H1 (cell line): Measurements from ENCODE around the gene SELENOO. TPM values are rescaled to one million over a fixed set of nuclear protein-coding genes. Genes with fewer than 3 reads are reported as not detected.
A peak's percentile ranks its signal among the peaks of the same experiment; 100 is the strongest.

ENCODE experiments used
- CTCF ChIA-PET: fragments of 300-600 bp; sonication (Branson Sonifier 250); formaldehyde crosslinking; loops from one replicate; lab custom pipeline; 2021; ENCODE audit not compliant: partially characterized antibody; lab: Charles Lee
- POLR2A ChIA-PET: fragments of 300-600 bp; sonication (Branson Sonifier 250); formaldehyde crosslinking; loops from one replicate; lab custom pipeline; 2021; ENCODE audit warnings: inconsistent platforms; ENCODE audit not compliant: partially characterized antibody; lab: Charles Lee
- DNase-seq, 2 experiments: peaks; one replicate each; pipeline versions ENCODE4 v3.0.0 to v3.0.0-alpha.2; 2010 to 2022; ENCODE audit warnings: low spot score in 2 of 2, low read depth in 1 of 2, mixed read lengths in 1 of 2
- FAIRE-seq: peaks from 2 replicates; lab custom pipeline; 2011; peaks lifted over from hg19 to GRCh38; lab: Jason Lieb, UNC
- H2AFZ ChIP-seq: 2 replicates; pipeline ENCODE4 v1.8.1; 2012; ENCODE audit warnings: low read length, inconsistent platforms
- H2AK5ac ChIP-seq: 2 replicates; pipeline ENCODE4 v1.6.1; 2013; ENCODE audit warnings: low read depth, low read length
- H2BK120ac ChIP-seq: replicated peaks from 2 replicates; pipeline ENCODE3; 2013; ENCODE audit warnings: low read depth, low read length, inconsistent platforms
- H2BK12ac ChIP-seq: 2 replicates; pipeline ENCODE4 v1.6.1; 2013; ENCODE audit warnings: low read depth, low read length
- H2BK15ac ChIP-seq: 2 replicates; pipeline ENCODE4 v1.6.1; 2013; ENCODE audit warnings: low read length
- H2BK20ac ChIP-seq: 2 replicates; pipeline ENCODE4 v1.6.1; 2013; ENCODE audit warnings: low read length
- H2BK5ac ChIP-seq: 2 replicates; pipeline ENCODE4 v1.6.1; 2013; ENCODE audit warnings: low read depth, low read length
- H3K14ac ChIP-seq: 2 replicates; pipeline ENCODE4 v1.6.1; 2013; ENCODE audit warnings: inconsistent platforms; ENCODE audit not compliant: insufficient read length
- H3K18ac ChIP-seq: 2 replicates; pipeline ENCODE4 v1.6.1; 2013; ENCODE audit warnings: low read length; ENCODE audit errors: extremely low read depth
- H3K23ac ChIP-seq: 2 replicates; pipeline ENCODE4 v1.6.1; 2013; ENCODE audit warnings: inconsistent platforms; ENCODE audit not compliant: insufficient read length
- H3K23me2 ChIP-seq: 2 replicates; pipeline ENCODE4 v1.6.1; 2013; ENCODE audit warnings: low read depth, low read length
- H3K27ac ChIP-seq: 2 replicates; pipeline ENCODE4 v1.6.1; 2011; ENCODE audit warnings: low read depth, low read length, inconsistent platforms
- H3K27me3 ChIP-seq, 4 experiments: replicated peaks in 1 of 4; 1 replicate in 1 of 4; 2 replicates in 3 of 4; pipeline versions ENCODE4 v1.6.1 to v1.8.1; 2011 to 2013; ENCODE audit warnings: low read length in 3 of 4, mild to moderate bottlenecking in 3 of 4, inconsistent platforms in 2 of 4, mixed read lengths in 2 of 4, moderate library complexity in 1 of 4; ENCODE audit not compliant: control insufficient read depth in 3 of 4, insufficient read depth in 3 of 4; ENCODE audit errors: extremely low read depth in 1 of 4
- H3K36me3 ChIP-seq, 4 experiments: 2 replicates each; pipeline versions ENCODE4 v1.6.1 to v1.8.1; 2011 to 2013; ENCODE audit warnings: mild to moderate bottlenecking in 4 of 4, low read length in 3 of 4, moderate library complexity in 2 of 4, control low read depth in 1 of 4, inconsistent platforms in 1 of 4; ENCODE audit not compliant: insufficient read depth in 4 of 4, control insufficient read depth in 2 of 4
- H3K4ac ChIP-seq: replicated peaks from 2 replicates; pipeline ENCODE3; 2013; ENCODE audit warnings: low read length, low read depth, mixed read lengths, inconsistent platforms; ENCODE audit not compliant: insufficient read length
- H3K4me1 ChIP-seq, 4 experiments: replicated peaks in 1 of 4; 1 replicate in 1 of 4; 2 replicates in 3 of 4; pipeline versions ENCODE4 v1.6.1 to v1.8.1; 2011 to 2013; ENCODE audit warnings: low read length in 3 of 4, inconsistent platforms in 2 of 4, mixed read lengths in 1 of 4; ENCODE audit not compliant: insufficient read depth in 4 of 4, control insufficient read depth in 3 of 4
- H3K4me2 ChIP-seq, 2 experiments: 2 replicates each; pipeline versions ENCODE4 v1.6.1 to v1.8.1; 2011 to 2013; ENCODE audit warnings: low read depth in 2 of 2, low read length in 2 of 2, control low read depth in 1 of 2, inconsistent platforms in 1 of 2, mild to moderate bottlenecking in 1 of 2; ENCODE audit not compliant: insufficient read depth in 1 of 2
- H3K4me3 ChIP-seq, 4 experiments: fragments of 200-600, 300-600 bp in 1 of 4; sonication (generic), shearing (Covaris generic), sonication (Bioruptor Twin) in 1 of 4; 2 replicates each; pipeline versions ENCODE4 v1.5.1 to v1.8.1; 2011 to 2016; ENCODE audit warnings: low read length in 4 of 4, low read depth in 3 of 4, control low read depth in 2 of 4, inconsistent platforms in 2 of 4, mild to moderate bottlenecking in 2 of 4, mixed read lengths in 1 of 4, moderate library complexity in 1 of 4; ENCODE audit not compliant: insufficient read depth in 2 of 4; ENCODE audit errors: extremely low read depth in 1 of 4
- H3K56ac ChIP-seq: replicated peaks from 2 replicates; pipeline ENCODE3; 2013; ENCODE audit warnings: low read depth, mild to moderate bottlenecking, mixed read lengths, low read length, inconsistent platforms; ENCODE audit not compliant: insufficient read length
- H3K79me1 ChIP-seq: 2 replicates; pipeline ENCODE4 v1.6.1; 2013; ENCODE audit warnings: low read depth, low read length, control low read depth
- H3K79me2 ChIP-seq, 2 experiments: 2 replicates each; pipeline versions ENCODE4 v1.6.1 to v1.8.1; 2012 to 2013; ENCODE audit warnings: low read length in 2 of 2, mild to moderate bottlenecking in 2 of 2, inconsistent platforms in 1 of 2; ENCODE audit not compliant: insufficient read depth in 2 of 2, control insufficient read depth in 1 of 2
- H3K9ac ChIP-seq, 4 experiments: replicated peaks in 1 of 4; 1 replicate in 1 of 4; 2 replicates in 3 of 4; pipeline versions ENCODE4 v1.6.1 to v1.8.1; 2011 to 2013; ENCODE audit warnings: low read depth in 3 of 4, low read length in 3 of 4, control low read depth in 2 of 4, mild to moderate bottlenecking in 2 of 4, moderate library complexity in 2 of 4, inconsistent platforms in 1 of 4; ENCODE audit errors: extremely low read depth in 1 of 4
- H3K9me3 ChIP-seq, 2 experiments: 2 replicates each; pipeline versions ENCODE4 v1.6.1 to v1.8.1; 2012 to 2013; ENCODE audit warnings: mild to moderate bottlenecking in 2 of 2, moderate library complexity in 2 of 2, control low read depth in 1 of 2, inconsistent platforms in 1 of 2, low read depth in 1 of 2, low read length in 1 of 2, mixed read lengths in 1 of 2; ENCODE audit not compliant: insufficient read depth in 2 of 2
- H4K20me1 ChIP-seq, 2 experiments: replicated peaks in 1 of 2; 2 replicates each; pipeline versions ENCODE3 to v1.8.1; 2011 to 2013; ENCODE audit warnings: inconsistent platforms in 2 of 2, low read length in 2 of 2, mild to moderate bottlenecking in 1 of 2; ENCODE audit not compliant: insufficient read depth in 2 of 2, control insufficient read depth in 1 of 2
- H4K5ac ChIP-seq: 2 replicates; pipeline ENCODE4 v1.6.1; 2013; ENCODE audit warnings: low read length, low read depth, mixed read lengths, inconsistent platforms; ENCODE audit not compliant: insufficient read length
- H4K8ac ChIP-seq: 2 replicates; pipeline ENCODE4 v1.8.0; 2013; ENCODE audit warnings: mild to moderate bottlenecking, moderate library complexity, low read length, inconsistent platforms; ENCODE audit not compliant: insufficient read depth; ENCODE audit errors: extremely low read depth
- H4K91ac ChIP-seq: replicated peaks from 2 replicates; pipeline ENCODE3; 2013; ENCODE audit warnings: low read length, mixed read lengths, inconsistent platforms; ENCODE audit not compliant: insufficient read length
- EZH2 ChIP-seq: fragments of 200-600 bp; sonication (generic); IDR thresholded peaks from 2 replicates; pipeline ENCODE4 v1.7.1; 2012; ENCODE audit warnings: low read depth, mild to moderate bottlenecking, moderate library complexity, low read length, inconsistent platforms; ENCODE audit not compliant: severe bottlenecking
- HDAC6 ChIP-seq: IDR thresholded peaks from one replicate; pipeline ENCODE4 v1.7.1; 2012; ENCODE audit warnings: low read depth, mild to moderate bottlenecking, inconsistent platforms, low read length, moderate library complexity
- WGBS, 2 experiments: shearing (Covaris generic) in 1 of 2; methylation state at CpG; one replicate each; pipeline versions ENCODE4 v1.1.6 to v1.1.7; 2013 to 2015; ENCODE audit warnings: low lambda C conversion rate in 2 of 2, mixed read lengths in 2 of 2, inconsistent platforms in 1 of 2, low coverage in 1 of 2, missing lambda C conversion rate in 1 of 2; ENCODE audit not compliant: insufficient replicate concordance in 2 of 2, insufficient coverage in 1 of 2, insufficient read length in 1 of 2; ENCODE audit errors: extremely low coverage in 1 of 2, missing lambda C conversion rate in 1 of 2; 5-methylcytosine and 5-hydroxymethylcytosine counted together
- polyA plus RNA-seq, 7 experiments: library from polyadenylated mRNA; depleted of rRNA in 3 of 7; stranded (reverse) in 5 of 7; unstranded in 2 of 7; fragments of >200 nt in 5 of 7; fragments of 200-250 nt in 2 of 7; gene quantifications; 1 replicate in 5 of 7; 2 replicates in 1 of 7; 4 replicates in 1 of 7; pipeline versions ENCODE4 v1.2.1 to v1.2.3, GENCODE V29; 2011 to 2013; ENCODE audit warnings: missing spikeins in 2 of 7, mixed read lengths in 2 of 7
- total RNA-seq: library from RNA; stranded (reverse); fragmentation: NEBNext Ultra II Directional; extraction: Animal tissue kit (Norgen Biotek cat#: 25700); gene quantifications from 2 replicates; pipeline ENCODE4 v1.2.1, GENCODE V29; 2021

The SELENOO gene
- total and polyA plus RNA-seq, 2 of the 8 experiments (the other 6 are each of a cell fraction or from before 2014, with no cell fraction given): 18.6 to 25.1 TPM

DNA sequence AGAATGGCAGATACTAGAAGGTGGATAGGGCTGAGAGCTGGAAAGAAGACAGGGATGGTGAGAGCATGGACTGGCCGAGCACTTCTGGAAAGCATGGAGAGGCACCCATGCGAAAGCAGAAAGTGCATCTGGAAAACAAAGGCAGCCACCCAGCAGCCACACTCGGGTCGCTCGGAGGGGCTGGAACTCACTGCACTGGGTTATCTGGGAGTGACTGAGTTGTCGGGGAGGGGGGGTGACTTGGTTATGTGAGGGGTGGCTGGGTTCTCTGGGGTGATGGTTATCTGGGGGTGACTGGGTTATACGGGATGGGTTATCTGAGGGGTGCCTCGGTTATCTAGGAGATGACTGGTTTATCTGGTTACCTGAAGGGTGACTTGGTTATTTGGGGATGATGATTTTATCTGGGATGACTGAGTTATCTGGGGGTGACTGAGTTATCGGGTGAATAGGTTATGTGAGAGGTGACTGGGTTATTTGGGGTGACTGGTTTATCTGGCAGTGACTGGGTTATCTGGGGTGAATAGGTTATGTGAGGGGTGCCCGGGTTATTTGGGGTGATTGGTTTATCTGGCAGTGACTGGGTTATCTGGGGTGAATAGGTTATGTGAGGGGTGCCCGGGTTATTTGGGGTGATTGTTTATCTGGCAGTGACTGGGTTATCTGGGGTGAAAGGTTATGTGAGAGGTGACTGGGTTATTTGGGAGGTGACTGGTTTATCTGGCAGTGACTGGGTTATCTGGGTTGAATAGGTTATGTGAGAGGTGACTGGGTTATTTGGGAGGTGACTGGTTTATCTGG is 32.9 kb upstream of the SELENOO start:
- peaks cover 5% of the 10 kb centered on the region; the same call in 1 of the 2 replicates for H3K23me2 ChIP-seq
- no peaks in the 10 kb centered on the region for H3K79me1 ChIP-seq
- FAIRE-seq (no peak), DNase-seq (no peak)
- H4K5ac ChIP-seq: no peak overlapping the region
- peaks cover 0 to 3% of the 10 kb centered on the region in 2 experiments for H4K20me1 ChIP-seq
- ChIA-PET POLR2A (interaction anchor here (0.8 kb wide), 1 partner anchor 14 kb away, joined by 3 read pairs; no protein-coding TSS in a partner anchor), CTCF (interaction anchor here (0.8 kb wide), 1 partner anchor 18 kb away, joined by 3 read pairs; no protein-coding TSS in a partner anchor)
- H2BK15ac ChIP-seq: no peak overlapping the region
- H3K56ac ChIP-seq: no peak overlapping the region
- H2BK5ac ChIP-seq: no peak overlapping the region
- peaks cover 4 to 25% (median 16%) of the 10 kb centered on the region in 4 experiments for H3K27me3 ChIP-seq
- no peak overlapping the region for H4K91ac ChIP-seq
- no peak overlapping the region for H2BK120ac ChIP-seq
- H3K14ac ChIP-seq: no peak overlapping the region
- peak; percentile 4 for TF ChIP-seq EZH2
- TF ChIP-seq HDAC6: no peak
- H3K18ac ChIP-seq: no peak overlapping the region
- H2AK5ac ChIP-seq: no peak overlapping the region
- H3K4me1 ChIP-seq: peaks cover 0 to 9% (median 0%) of the 10 kb centered on the region in 4 experiments; a peak in 2 of 7 replicates
- 77% methylated on average over 11 of the region's 11 CpGs; no CpG with 5 or more reads in 1 of the 2 experiments for WGBS, 2 experiments
- H3K36me3 ChIP-seq: no peaks in the 10 kb centered on the region
- no peak overlapping the region for H2AFZ ChIP-seq
- H3K4ac ChIP-seq: no peak overlapping the region
- no peak overlapping the region for H3K27ac ChIP-seq
- no peak overlapping the region for H2BK20ac ChIP-seq
- no peak overlapping the region for H2BK12ac ChIP-seq
- peaks cover 0 to 7% of the 10 kb centered on the region in 2 experiments; a peak in 1 of 4 replicates for H3K9me3 ChIP-seq
- no peaks in the 10 kb centered on the region for H3K79me2 ChIP-seq
- H3K9ac ChIP-seq: no peak overlapping the region
- no peak overlapping the region for H3K23ac ChIP-seq
- H3K4me3 ChIP-seq: no peak overlapping the region
- H4K8ac ChIP-seq: no peak overlapping the region
- no peak overlapping the region for H3K4me2 ChIP-seq
